Thoracic aorta (tissue), 2 donors: ENCODE results near the gene GAL3ST1. TPM values are rescaled to one million over a fixed set of nuclear protein-coding genes. Genes with fewer than 3 reads are reported as not detected.
A peak's percentile ranks its signal among the peaks of the same experiment; 100 is the strongest.
"Not testable (repeated sequence)": the region's sequence is repeated elsewhere in the genome, so short reads cannot be mapped to it uniquely, and the experiment has no call there.

ENCODE experiments used
- ATAC-seq: fragments of 150-250 bp; one replicate; pipeline ENCODE4 v1.8.0; 2017; ENCODE audit warnings: low read depth; ENCODE audit not compliant: insufficient number of reproducible peaks, low FRiP score
- DNase-seq: peaks from one replicate; pipeline ENCODE4 v3.0.0-alpha.2; 2020; ENCODE audit warnings: low spot score
- H3K27ac ChIP-seq, 2 donors: fragments of 200-600 bp; sonication (generic); 1 replicate in 1 of 2; 2 replicates in 1 of 2; pipeline ENCODE4 v1.5.1; 2016; ENCODE audit warnings: mild to moderate bottlenecking in 2 of 2, moderate library complexity in 2 of 2
- H3K27me3 ChIP-seq: fragments of 200-600 bp; sonication (generic); replicated peaks from 2 replicates; pipeline ENCODE4 v1.6.0; 2016; ENCODE audit warnings: mild to moderate bottlenecking; ENCODE audit not compliant: insufficient read depth
- H3K36me3 ChIP-seq: fragments of 200-600 bp; sonication (generic); one replicate; pipeline ENCODE4 v1.5.1; 2016
- H3K4me1 ChIP-seq, 2 donors: fragments of 200-600 bp; sonication (generic); 1 replicate in 1 of 2; 2 replicates in 1 of 2; pipeline versions ENCODE4 v1.5.1 to v1.6.0; 2016; ENCODE audit warnings: low read depth in 2 of 2, mild to moderate bottlenecking in 1 of 2; ENCODE audit not compliant: control insufficient read depth in 1 of 2
- H3K4me3 ChIP-seq: fragments of 200-600 bp; sonication (generic); 2 replicates; pipeline ENCODE4 v1.5.1; 2016; ENCODE audit warnings: mild to moderate bottlenecking
- H3K9me3 ChIP-seq: fragments of 200-600 bp; sonication (generic); 2 replicates; pipeline ENCODE4 v1.5.1; 2016
- total RNA-seq, 2 donors: library from RNA; depleted of rRNA; stranded (reverse); fragments of >200 nt; gene quantifications; one replicate each; pipeline versions ENCODE4 v1.1.0 to v1.2.3, GENCODE V29; 2016
- TF ChIP-seq, protein P1 (sequence below): fragments of 200-600 bp; sonication (generic); IDR thresholded peaks from one replicate; pipeline ENCODE4 v1.5.1; 2019; ENCODE audit warnings: antibody characterized with exemption

GAL3ST1 gene
- total RNA-seq = 1 to 10 TPM; 1.5 to 2.2 TPM

- ATAC-seq (no peak), DNase-seq (no peak)
- peaks cover 12 to 28% of the 10 kb centered on the region in 2 donors for H3K4me1 ChIP-seq
- H3K36me3 ChIP-seq = peaks cover 32% of the 10 kb centered on the region
- H3K9me3 ChIP-seq = no peaks in the 10 kb centered on the region
- peak within 1 kb of the TSS; percentile 69 for H3K4me3 ChIP-seq
- peak within 1 kb of the TSS; percentile 74 to 78 for H3K27ac ChIP-seq
- H3K27me3 ChIP-seq = no peaks in the 10 kb centered on the region
- TF ChIP-seq, protein P1, sequence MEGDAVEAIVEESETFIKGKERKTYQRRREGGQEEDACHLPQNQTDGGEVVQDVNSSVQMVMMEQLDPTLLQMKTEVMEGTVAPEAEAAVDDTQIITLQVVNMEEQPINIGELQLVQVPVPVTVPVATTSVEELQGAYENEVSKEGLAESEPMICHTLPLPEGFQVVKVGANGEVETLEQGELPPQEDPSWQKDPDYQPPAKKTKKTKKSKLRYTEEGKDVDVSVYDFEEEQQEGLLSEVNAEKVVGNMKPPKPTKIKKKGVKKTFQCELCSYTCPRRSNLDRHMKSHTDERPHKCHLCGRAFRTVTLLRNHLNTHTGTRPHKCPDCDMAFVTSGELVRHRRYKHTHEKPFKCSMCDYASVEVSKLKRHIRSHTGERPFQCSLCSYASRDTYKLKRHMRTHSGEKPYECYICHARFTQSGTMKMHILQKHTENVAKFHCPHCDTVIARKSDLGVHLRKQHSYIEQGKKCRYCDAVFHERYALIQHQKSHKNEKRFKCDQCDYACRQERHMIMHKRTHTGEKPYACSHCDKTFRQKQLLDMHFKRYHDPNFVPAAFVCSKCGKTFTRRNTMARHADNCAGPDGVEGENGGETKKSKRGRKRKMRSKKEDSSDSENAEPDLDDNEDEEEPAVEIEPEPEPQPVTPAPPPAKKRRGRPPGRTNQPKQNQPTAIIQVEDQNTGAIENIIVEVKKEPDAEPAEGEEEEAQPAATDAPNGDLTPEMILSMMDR = no peak
Measured at GRCh38 chr22:30574095-30574981, at the start of gene GAL3ST1. Gene GAL3ST1, minus strand, starts transcription at chr22:30574665. Its CDS starts 17,273 bp downstream, at chr22:30557392.

- H3K9me3 ChIP-seq, H3K4me1 ChIP-seq, H3K27ac ChIP-seq, ATAC-seq, H3K36me3 ChIP-seq, H3K4me3 ChIP-seq, H3K27me3 ChIP-seq, DNase-seq: not testable (repeated sequence)
Measured at GRCh38 chr22:30619909-30620308, 45.4 kb upstream of the GAL3ST1 start.

DNA sequence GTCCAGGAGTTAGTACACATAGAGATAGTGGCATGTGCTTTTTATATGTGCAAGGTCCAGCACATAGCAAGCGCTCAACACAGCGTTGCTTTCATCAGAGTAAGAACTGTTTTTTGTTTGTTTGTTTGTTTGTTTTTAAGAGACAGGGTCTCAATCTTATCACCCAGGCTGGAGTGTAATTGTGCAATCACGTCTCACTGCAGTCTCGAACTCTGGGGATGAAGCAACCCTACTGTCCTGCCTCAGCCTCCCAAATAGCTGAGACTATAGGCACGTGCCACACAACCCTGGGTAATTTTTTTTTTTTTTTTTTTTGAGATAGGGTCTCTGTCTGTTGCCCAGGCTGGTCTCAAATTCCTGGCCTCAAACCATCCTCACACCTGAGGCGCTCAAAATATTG, 43.4 kb upstream of the GAL3ST1 start:
- H3K27ac ChIP-seq = no peak overlapping the region
- H3K4me1 ChIP-seq = no peaks in the 10 kb centered on the region
- no peaks in the 10 kb centered on the region for H3K9me3 ChIP-seq
- H3K4me3 ChIP-seq = no peak overlapping the region
- H3K36me3 ChIP-seq = no peaks in the 10 kb centered on the region
- TF ChIP-seq, protein P1 = no peak
- H3K27me3 ChIP-seq = no peaks in the 10 kb centered on the region
- no peak for ATAC-seq
- no peak for DNase-seq

DNA sequence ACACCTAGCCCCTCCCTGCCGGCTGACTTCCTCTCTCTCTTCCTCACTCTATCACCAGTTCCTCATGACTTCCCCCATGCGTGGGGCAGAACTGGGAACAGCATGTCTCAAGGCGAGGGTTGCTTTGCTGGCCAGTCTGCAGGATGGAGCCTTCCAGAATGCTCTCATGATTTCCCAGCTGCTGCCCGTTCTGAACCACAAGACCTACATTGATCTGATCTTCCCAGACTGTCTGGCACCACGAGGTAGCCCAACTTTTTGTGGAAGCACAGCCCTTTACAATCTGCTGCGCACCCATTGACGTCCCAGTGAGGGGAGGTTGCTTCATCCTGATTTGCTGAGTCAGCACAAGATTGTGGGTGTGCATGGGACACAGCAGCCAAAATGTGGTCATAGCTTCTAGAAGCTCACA, 41.1 kb upstream of the GAL3ST1 start:
- Histone ChIP-seq H3K27ac (no peak overlapping the region), H3K27me3 (no peaks in the 10 kb centered on the region), H3K4me1 (no peaks in the 10 kb centered on the region), H3K36me3 (no peaks in the 10 kb centered on the region), H3K4me3 (no peak overlapping the region), H3K9me3 (no peaks in the 10 kb centered on the region)
- ATAC-seq = no peak
- TF ChIP-seq, protein P1 = no peak
- no peak for DNase-seq

GRCh38 chr22:30614879-30615278, 40.4 kb upstream of the GAL3ST1 start:
- H3K27me3 ChIP-seq = no peaks in the 10 kb centered on the region
- H3K27ac ChIP-seq = no peak overlapping the region
- H3K4me1 ChIP-seq = no peaks in the 10 kb centered on the region
- no peak overlapping the region for H3K4me3 ChIP-seq
- TF ChIP-seq, protein P1 = no peak
- no peaks in the 10 kb centered on the region for H3K36me3 ChIP-seq
- no peaks in the 10 kb centered on the region for H3K9me3 ChIP-seq
- ATAC-seq (no peak), DNase-seq (no peak)
